ENCODE measurements around the gene UGT1A6.

The UGT1A6 gene

DNA sequence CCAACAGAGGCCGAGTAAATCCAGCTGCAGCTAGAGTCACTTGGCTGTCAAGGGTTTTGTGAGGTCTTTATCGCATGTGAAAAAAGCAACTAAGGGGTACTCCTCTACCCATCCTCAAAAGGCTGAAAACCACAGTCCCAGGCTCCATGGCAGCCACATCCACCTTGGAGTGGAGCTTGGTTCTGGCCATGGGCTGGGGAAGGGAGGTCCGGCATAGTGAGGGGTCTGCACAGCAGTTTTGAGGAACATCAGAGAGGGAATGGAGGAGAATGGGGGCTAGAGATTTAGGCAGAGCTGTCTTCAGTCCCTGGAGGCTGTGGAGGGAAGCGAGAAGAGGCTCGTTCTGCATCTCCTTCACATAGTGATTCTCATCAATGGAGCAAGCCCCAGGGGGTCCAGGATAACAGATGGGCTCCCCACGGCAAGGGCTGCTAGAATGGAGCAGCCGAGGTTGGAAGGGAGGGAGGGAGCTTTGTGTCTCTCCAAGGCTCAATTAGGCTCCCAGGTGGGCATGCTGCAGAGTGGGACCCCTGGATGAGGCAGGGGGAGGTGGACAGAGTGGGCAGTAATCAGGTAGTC, 106.5 kb downstream of the UGT1A6 start:
- DNase-seq (ENCODE audit: low read depth in 1 of 2, low spot score in 1 of 2): no peak

DNA sequence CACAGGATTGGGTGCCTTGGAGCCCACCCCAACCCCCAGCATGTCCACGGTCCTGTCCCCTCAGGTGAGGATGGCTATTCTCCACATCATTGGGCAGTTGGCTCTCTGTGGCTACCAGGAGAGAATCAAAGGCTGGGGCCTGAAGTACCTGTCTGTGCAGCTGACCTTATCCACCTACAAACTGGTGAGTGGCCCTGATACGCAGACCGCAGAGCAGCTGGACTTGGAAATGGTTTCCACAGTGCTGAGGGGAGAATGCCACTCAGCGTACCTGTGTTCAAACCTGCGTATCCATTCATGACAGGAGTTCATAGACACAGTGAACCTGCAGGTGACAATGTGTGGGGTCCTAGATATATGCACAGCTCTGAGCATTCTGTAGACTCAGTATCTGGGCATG, 107.0 kb downstream of the UGT1A6 start:
- DNase-seq (ENCODE audit: low read depth in 1 of 2, low spot score in 1 of 2): no peak

GRCh38 chr2:233800208-233800607, 107.5 kb downstream of the UGT1A6 start:
- DNase-seq (ENCODE audit: low read depth in 1 of 2, low spot score in 1 of 2): no peak

GRCh38 chr2:233801357-233802131, 108.9 kb downstream of the UGT1A6 start:
- DNase-seq (ENCODE audit: low read depth in 1 of 2, low spot score in 1 of 2): no peak

DNA sequence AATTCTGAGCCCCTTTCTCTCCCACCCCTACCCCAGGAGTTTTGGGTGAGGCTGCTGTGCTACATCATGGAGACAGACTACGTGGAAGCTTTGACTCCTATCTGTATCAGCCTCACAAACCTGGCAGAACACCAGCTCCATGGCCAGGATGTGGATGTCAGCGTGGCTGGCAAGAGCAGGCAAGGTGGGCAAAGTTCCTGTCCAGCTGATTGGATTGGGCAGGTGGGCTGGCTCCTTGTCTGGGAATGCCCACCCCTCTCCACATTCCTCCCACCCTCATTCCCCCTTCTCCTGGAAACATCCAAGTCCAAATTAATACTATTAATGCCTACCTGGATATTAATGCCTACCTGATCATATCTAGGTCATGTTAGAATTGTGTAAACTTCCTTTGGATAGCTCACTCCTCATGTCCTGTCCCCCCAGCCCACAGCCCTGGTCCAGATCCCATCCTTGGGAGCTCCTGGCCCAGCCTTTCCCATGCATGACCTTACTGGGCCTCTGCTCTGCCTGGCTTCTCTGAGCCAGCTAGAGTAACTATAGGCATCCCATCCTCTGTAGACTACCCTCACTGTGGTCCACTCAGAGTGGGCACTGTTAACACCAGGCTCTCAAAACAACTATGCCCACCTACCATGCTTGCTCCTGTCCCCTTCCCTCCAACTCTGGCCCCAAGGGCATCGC, 109.6 kb downstream of the UGT1A6 start:
- DNase-seq (ENCODE audit: low read depth in 1 of 2, low spot score in 1 of 2): no peak

DNA sequence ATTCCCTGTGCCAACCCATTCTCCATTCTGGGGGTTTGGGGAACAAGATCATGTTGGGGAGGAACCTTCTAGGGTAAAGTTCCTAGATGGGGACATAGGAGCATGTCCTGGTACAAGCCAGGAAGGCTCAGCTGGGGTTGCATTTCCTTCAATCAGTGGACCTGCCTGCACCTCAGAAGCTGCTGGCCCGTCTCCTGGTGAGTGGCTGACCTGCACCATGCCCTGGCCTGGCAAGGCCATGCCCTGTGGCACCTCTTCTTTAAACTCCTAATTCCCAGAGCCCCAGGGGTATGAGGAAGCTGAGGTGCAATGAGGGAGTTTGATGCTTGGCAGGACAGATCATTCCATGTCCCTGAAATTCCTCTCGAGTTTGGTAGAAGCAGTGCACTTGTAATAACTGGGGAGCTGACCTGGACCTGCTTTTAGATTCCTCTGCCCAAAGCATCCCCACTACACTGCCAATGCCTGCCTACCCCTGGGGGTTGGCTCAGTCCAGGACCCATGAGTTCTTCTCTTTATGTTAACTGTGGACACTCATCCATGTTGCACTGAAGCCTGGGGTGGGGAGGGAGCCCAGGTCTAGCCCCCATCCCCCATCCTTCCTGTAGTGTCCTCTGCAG, 110.7 kb downstream of the UGT1A6 start:
- no peak for DNase-seq (ENCODE audit: low read depth in 1 of 2, low spot score in 1 of 2)

DNA sequence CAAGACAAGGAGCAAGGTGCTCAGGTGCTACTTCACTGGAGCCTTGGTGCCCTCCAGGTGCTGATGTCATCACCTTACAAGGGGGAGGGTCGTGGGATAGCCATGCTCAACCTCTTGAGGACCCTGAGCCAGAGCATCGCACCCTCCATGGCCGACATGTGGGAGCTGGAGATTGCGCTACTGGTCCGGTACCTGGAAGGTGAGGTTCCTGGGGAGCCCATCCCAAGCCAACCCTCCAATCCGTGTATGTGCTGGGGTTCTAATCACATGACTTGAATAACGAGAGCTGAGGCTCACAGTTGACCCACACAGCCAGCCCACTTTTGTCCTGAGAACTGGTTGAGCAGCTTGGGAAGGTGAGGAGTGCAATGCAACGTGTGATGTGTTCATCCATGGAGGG, 111.3 kb downstream of the UGT1A6 start:
- DNase-seq (ENCODE audit: low read depth in 1 of 2, low spot score in 1 of 2): no peak

DNA sequence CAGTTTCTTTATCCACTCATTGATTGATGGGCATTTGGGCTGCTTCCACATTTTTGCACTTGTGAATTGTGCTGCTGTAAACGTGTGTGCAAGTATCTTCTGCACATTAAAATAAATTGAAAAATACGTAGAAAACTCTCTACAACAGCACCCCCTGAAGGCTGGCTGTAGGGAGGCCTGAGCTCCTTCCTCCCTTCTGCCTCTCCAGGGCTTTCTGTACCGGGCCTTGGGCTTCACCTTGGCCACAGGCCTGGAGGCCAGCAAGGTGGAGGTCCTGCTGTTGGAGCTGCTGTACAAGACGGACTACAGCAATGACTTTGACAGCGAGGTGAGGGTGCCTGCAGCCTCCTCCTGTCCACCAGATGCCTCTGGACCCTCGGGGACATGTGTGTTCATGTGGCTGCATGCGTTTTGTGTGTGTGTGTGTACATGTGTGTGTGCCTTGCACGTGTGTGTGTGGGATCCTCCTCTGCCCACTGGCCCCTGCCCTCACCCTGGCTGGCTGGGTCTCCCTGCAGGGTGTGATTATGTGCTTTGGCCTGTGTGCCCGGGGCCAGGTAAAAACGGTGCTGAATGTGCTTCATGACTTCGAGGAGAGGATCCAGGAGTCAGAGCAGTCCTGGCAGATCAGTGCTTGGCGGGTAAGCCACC, 114.7 kb downstream of the UGT1A6 start:
- DNase-seq (ENCODE audit: low read depth in 1 of 2, low spot score in 1 of 2): no peak

GRCh38 chr2:233807966-233808935, 115.6 kb downstream of the UGT1A6 start:
- DNase-seq (ENCODE audit: low read depth in 1 of 2, low spot score in 1 of 2): no peak

- DNase-seq (ENCODE audit: low read depth in 1 of 2, low spot score in 1 of 2): no peak
Observed at GRCh38 chr2:233810385-233810784, 117.7 kb downstream of the UGT1A6 start.

- no peak for DNase-seq (ENCODE audit: low read depth in 1 of 2, low spot score in 1 of 2)
Observed at GRCh38 chr2:233811087-233811486, 118.4 kb downstream of the UGT1A6 start.

GRCh38 chr2:233811732-233812131, 119.0 kb downstream of the UGT1A6 start:
- DNase-seq (ENCODE audit: low read depth in 1 of 2, low spot score in 1 of 2): no peak

GRCh38 chr2:233813236-233814055, 120.8 kb downstream of the UGT1A6 start:
- DNase-seq (ENCODE audit: low read depth in 1 of 2, low spot score in 1 of 2): no peak

- DNase-seq (ENCODE audit: low read depth in 1 of 2, low spot score in 1 of 2): no peak
Observed at GRCh38 chr2:233814056-233814835, 121.6 kb downstream of the UGT1A6 start.

DNA sequence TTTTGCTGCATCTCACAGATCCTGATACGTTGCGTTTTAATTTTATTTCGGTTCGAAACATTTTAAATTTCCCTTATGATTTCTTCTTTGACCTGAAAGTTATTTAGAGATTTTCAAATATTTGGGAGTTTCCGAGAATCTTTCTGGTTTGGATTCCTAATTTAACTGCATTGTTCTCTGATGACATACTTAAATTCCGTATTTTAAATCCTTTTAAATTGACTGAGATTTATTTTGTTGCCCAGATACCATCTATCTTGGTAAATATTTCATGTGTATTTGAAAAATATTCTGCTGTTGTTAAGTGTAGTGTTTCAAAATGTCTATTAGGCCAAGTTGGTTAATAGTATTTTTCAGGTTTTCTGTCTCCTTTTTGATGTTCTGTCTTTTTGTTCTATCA, 123.2 kb downstream of the UGT1A6 start:
- no peak for DNase-seq (ENCODE audit: low read depth in 1 of 2, low spot score in 1 of 2)

- no peak for DNase-seq (ENCODE audit: low read depth in 1 of 2, low spot score in 1 of 2)
Observed at GRCh38 chr2:233816334-233816733, 123.6 kb downstream of the UGT1A6 start.

DNA sequence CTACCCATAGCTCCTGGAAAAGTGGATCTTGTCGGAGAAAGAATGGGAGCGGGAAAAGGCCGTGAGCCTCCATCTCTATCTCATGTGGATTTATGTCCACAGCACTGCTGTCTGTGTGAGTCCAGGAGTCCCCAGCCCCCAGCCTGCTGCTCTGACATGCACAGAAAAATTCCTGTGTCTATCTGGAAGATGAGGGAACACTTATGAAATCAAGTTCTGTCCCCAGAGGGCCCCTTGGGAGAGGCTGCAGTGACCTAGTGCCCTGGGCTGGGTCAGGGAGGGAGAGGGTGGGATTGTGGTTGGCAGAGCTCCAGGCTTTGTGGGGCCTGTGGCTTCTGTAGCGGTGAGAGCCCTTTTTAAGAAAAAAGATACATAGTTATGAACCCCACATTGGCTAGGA, 124.1 kb downstream of the UGT1A6 start:
- DNase-seq (ENCODE audit: low read depth in 1 of 2, low spot score in 1 of 2): no peak

- DNase-seq (ENCODE audit: low read depth in 1 of 2, low spot score in 1 of 2): no peak
Observed at GRCh38 chr2:233817361-233817911, 124.7 kb downstream of the UGT1A6 start.

Measured in activated CD4-positive, alpha-beta T cell treated with anti-CD3 and anti-CD28 coated beads, Interleukin-2, amount 50 U/mL, for 24 hours (primary cell).